Stimulated activated CD8-positive, alpha-beta memory T cell treated with anti-CD3 and anti-CD28 coated beads, Interleukin-12 subunit alpha, Interleukin-12 subunit beta, amount 100 ng/mL, for 1 hour (primary cell): ENCODE data around the gene RPL15.

Experiments
- DNase-seq: peaks from one replicate; pipeline ENCODE4 v3.0.0-alpha.2; 2020; ENCODE audit warnings: low read depth

Gene RPL15

DNA sequence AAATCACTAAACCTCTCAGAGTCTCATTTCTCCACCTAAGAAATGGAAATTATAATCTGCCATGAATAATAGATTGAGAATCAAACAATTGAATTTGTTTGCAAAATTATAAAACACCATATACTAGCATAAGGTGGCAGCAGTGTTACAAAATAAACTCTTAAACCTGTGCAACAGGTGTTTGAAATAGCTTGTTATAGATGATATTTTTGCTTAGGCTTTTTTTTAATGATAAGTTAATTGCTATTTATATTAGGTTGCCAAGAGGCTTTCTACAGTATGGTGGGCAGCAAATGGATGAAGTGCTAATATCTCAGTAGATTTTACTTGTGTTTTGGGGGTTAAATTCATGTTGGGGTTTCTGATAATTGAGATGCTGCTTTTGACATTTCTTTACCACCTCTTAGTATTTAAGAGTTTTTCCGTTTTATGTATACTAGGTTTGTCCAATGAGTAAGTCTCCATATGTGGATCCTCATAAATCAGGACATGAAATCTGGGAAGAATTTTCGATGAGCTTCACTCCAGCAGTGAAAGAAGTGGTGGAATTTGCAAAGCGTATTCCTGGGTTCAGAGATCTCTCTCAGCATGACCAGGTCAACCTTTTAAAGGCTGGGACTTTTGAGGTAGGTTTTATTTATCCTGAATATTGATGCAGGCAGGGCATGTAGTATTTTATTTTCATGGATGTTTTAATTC is 47.8 kb downstream of the RPL15 start:
- DNase-seq = no peak

- DNase-seq = no peak
These were observed 49.4 kb downstream of the RPL15 start for GRCh38 chr3:23966328-23966727.

- DNase-seq = no peak
These were observed 51.7 kb downstream of the RPL15 start for GRCh38 chr3:23968463-23969184.

GRCh38 chr3:23969393-23969792 is 52.5 kb downstream of the RPL15 start:
- DNase-seq = no peak
